ENCODE results near the gene TEX2. TPM values are rescaled to one million over a fixed set of nuclear protein-coding genes. Genes with fewer than 3 reads are reported as not detected.
"Not testable (repeated sequence)": the region's sequence is repeated elsewhere in the genome, so short reads cannot be mapped to it uniquely, and the experiment has no call there.

The TEX2 gene
- total RNA-seq, 2 experiments from 2014 or later: 12.0 to 12.8 TPM

GRCh38 chr17:64209356-64209941, 53.6 kb downstream of the TEX2 start:
- no peaks in the 10 kb centered on the region for H3K9me3 Mint-ChIP-seq
- H3K27me3 Mint-ChIP-seq: no peaks in the 10 kb centered on the region
- POLR2A ChIA-PET: no interaction called here
- H3K4me3 Mint-ChIP-seq: no peak overlapping the region
- ATAC-seq (ENCODE audit: low read depth): no peak
- H3K27ac Mint-ChIP-seq: no peak overlapping the region
- DNase-seq: no peak
- peaks cover 16% of the 10 kb centered on the region for H3K36me3 Mint-ChIP-seq
- H3K4me1 Mint-ChIP-seq: peaks cover 5% of the 10 kb centered on the region

GRCh38 chr17:64208656-64209055, 54.4 kb downstream of the TEX2 start:
- H3K4me1 Mint-ChIP-seq; H3K4me3 Mint-ChIP-seq; DNase-seq; H3K27me3 Mint-ChIP-seq; POLR2A ChIA-PET; ATAC-seq (ENCODE audit: low read depth); H3K27ac Mint-ChIP-seq; H3K9me3 Mint-ChIP-seq: not testable (repeated sequence)
- H3K36me3 Mint-ChIP-seq: peaks cover 16% of the 10 kb centered on the region

- ATAC-seq (ENCODE audit: low read depth): no peak
- DNase-seq: no peak
- Mint-ChIP-seq H3K4me3 (no peak overlapping the region), H3K36me3 (peaks cover 7% of the 10 kb centered on the region), H3K27me3 (no peaks in the 10 kb centered on the region), H3K4me1 (peaks cover 13% of the 10 kb centered on the region), H3K9me3 (no peaks in the 10 kb centered on the region), H3K27ac (no peak overlapping the region)
- POLR2A ChIA-PET: interaction anchor here (0.6 kb wide), 1 partner anchor 17 kb away, joined by 3 read pairs; no protein-coding TSS in a partner anchor
These were observed 57.3 kb downstream of the TEX2 start for GRCh38 chr17:64205804-64206203.

GRCh38 chr17:64203630-64204029, 59.4 kb downstream of the TEX2 start:
- Mint-ChIP-seq H3K27ac (no peak overlapping the region), H3K4me1 (peaks cover 20% of the 10 kb centered on the region), H3K9me3 (no peaks in the 10 kb centered on the region), H3K27me3 (no peaks in the 10 kb centered on the region), H3K4me3 (no peak overlapping the region), H3K36me3 (peaks cover 5% of the 10 kb centered on the region)
- DNase-seq: no peak
- POLR2A ChIA-PET: no interaction called here
- ATAC-seq (ENCODE audit: low read depth): no peak

GRCh38 chr17:64202683-64203344, 60.2 kb downstream of the TEX2 start:
- Mint-ChIP-seq H3K4me3 (no peak overlapping the region), H3K9me3 (peaks cover 2% of the 10 kb centered on the region), H3K27ac (no peak overlapping the region), H3K27me3 (no peaks in the 10 kb centered on the region), H3K36me3 (peaks cover 10% of the 10 kb centered on the region), H3K4me1 (peaks cover 20% of the 10 kb centered on the region)
- POLR2A ChIA-PET: no interaction called here
- DNase-seq: no peak
- no peak for ATAC-seq (ENCODE audit: low read depth)

GRCh38 chr17:64200080-64201032, 62.7 kb downstream of the TEX2 start:
- ATAC-seq (ENCODE audit: low read depth) (no peak), DNase-seq (no peak)
- Mint-ChIP-seq H3K4me3 (no peak overlapping the region), H3K9me3 (peaks cover 7% of the 10 kb centered on the region), H3K36me3 (peaks cover 11% of the 10 kb centered on the region), H3K27ac (no peak overlapping the region), H3K4me1 (peaks cover 16% of the 10 kb centered on the region), H3K27me3 (no peaks in the 10 kb centered on the region)
- POLR2A ChIA-PET: no interaction called here

GRCh38 chr17:64198331-64199090, 64.5 kb downstream of the TEX2 start:
- Mint-ChIP-seq H3K36me3 (peaks cover 11% of the 10 kb centered on the region), H3K27me3 (no peaks in the 10 kb centered on the region), H3K27ac (no peak overlapping the region), H3K9me3 (peaks cover 7% of the 10 kb centered on the region), H3K4me3 (no peak overlapping the region), H3K4me1 (peaks cover 16% of the 10 kb centered on the region)
- POLR2A ChIA-PET: no interaction called here
- ATAC-seq (ENCODE audit: low read depth) (no peak), DNase-seq (no peak)

- H3K27ac Mint-ChIP-seq: no peak overlapping the region
- POLR2A ChIA-PET: interaction anchor here (1.5 kb wide), 1 partner anchor 51 kb away, joined by 4 read pairs; no protein-coding TSS in a partner anchor
- ATAC-seq (ENCODE audit: low read depth): no peak
- H3K9me3 Mint-ChIP-seq: peaks cover 7% of the 10 kb centered on the region
- H3K36me3 Mint-ChIP-seq: peaks cover 11% of the 10 kb centered on the region
- H3K27me3 Mint-ChIP-seq: no peaks in the 10 kb centered on the region
- no peak for DNase-seq
- no peak overlapping the region for H3K4me3 Mint-ChIP-seq
- peaks cover 11% of the 10 kb centered on the region for H3K4me1 Mint-ChIP-seq
These were observed 66.5 kb downstream of the TEX2 start for GRCh38 chr17:64196601-64197000.

GRCh38 chr17:64193561-64193960, 69.5 kb downstream of the TEX2 start:
- Mint-ChIP-seq H3K9me3 (peaks cover 7% of the 10 kb centered on the region), H3K4me1 (no peaks in the 10 kb centered on the region), H3K36me3 (peaks cover 10% of the 10 kb centered on the region), H3K4me3 (no peak overlapping the region), H3K27me3 (no peaks in the 10 kb centered on the region), H3K27ac (no peak overlapping the region)
- ATAC-seq (ENCODE audit: low read depth) (no peak), DNase-seq (no peak)
- POLR2A ChIA-PET: no interaction called here

GRCh38 chr17:64192589-64192988, 70.5 kb downstream of the TEX2 start:
- no peak overlapping the region for H3K4me3 Mint-ChIP-seq
- H3K27ac Mint-ChIP-seq: no peak overlapping the region
- POLR2A ChIA-PET: no interaction called here
- peaks cover 5% of the 10 kb centered on the region for H3K9me3 Mint-ChIP-seq
- DNase-seq (no peak), ATAC-seq (ENCODE audit: low read depth) (no peak)
- H3K27me3 Mint-ChIP-seq: no peaks in the 10 kb centered on the region
- no peaks in the 10 kb centered on the region for H3K4me1 Mint-ChIP-seq
- peaks cover 6% of the 10 kb centered on the region for H3K36me3 Mint-ChIP-seq

GRCh38 chr17:64190472-64190871, 72.6 kb downstream of the TEX2 start:
- Mint-ChIP-seq H3K27me3 (no peaks in the 10 kb centered on the region), H3K9me3 (no peaks in the 10 kb centered on the region), H3K4me3 (no peak overlapping the region), H3K4me1 (no peaks in the 10 kb centered on the region), H3K36me3 (peaks cover 7% of the 10 kb centered on the region), H3K27ac (no peak overlapping the region)
- DNase-seq: no peak
- no peak for ATAC-seq (ENCODE audit: low read depth)
- POLR2A ChIA-PET: interaction anchor here (0.8 kb wide), 1 partner anchor 16 kb away, joined by 3 read pairs; no protein-coding TSS in a partner anchor

GRCh38 chr17:64188088-64188487, 75.0 kb downstream of the TEX2 start:
- no peak for DNase-seq
- Mint-ChIP-seq H3K4me3 (no peak overlapping the region), H3K4me1 (peaks cover 10% of the 10 kb centered on the region), H3K27ac (no peak overlapping the region), H3K36me3 (peaks cover 7% of the 10 kb centered on the region), H3K27me3 (no peaks in the 10 kb centered on the region), H3K9me3 (no peaks in the 10 kb centered on the region)
- POLR2A ChIA-PET: no interaction called here
- no peak for ATAC-seq (ENCODE audit: low read depth)

Data from activated naive CD8-positive, alpha-beta T cell treated with anti-CD3 and anti-CD28 coated beads, Interleukin-2, amount 10 ng/mL, durations not matched to agents 7 days and 5 days (primary cell).